Measurements from ENCODE around the gene D2HGDH.
"Not testable (repeated sequence)": the region's sequence is repeated elsewhere in the genome, so short reads cannot be mapped to it uniquely, and the experiment has no call there.

The D2HGDH gene

DNA sequence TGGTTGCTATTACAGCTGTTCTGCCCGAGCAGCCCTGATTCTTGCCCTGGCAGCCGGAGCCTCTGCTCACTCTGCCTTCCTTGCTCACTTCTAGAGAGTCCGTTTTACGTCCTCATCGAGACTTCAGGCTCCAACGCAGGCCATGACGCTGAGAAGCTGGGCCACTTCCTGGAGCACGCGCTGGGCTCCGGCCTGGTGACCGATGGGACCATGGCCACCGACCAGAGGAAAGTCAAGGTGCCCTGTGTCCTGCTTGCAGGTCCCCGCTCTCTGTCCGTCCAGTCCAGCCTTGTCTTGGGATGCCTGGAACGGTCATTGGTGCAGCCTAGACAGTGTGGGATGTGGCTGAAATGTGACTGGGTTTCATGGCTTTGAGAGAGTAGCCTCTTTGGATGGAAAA lies 16.7 kb downstream of the D2HGDH start:
- no peak for DNase-seq

DNA sequence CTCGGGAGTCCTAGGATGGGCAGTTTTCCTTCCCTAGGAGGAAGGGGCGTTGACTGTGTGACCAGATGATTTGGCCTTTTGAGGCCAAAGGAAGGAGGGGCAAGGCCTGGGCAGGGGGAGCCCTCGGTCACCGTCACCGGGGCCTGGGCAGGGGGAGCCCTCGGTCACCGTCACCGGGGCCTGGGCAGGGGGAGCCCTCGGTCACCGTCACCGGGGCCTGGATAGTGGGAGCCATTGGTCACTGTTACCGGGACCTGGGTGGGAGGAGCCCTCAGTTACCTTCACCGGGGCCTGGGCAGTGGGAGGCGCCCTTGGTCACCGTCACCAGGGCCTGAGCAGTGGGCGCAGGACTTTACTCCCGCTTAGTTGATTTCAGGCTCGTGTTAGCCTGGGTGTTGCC lies 17.3 kb downstream of the D2HGDH start:
- DNase-seq: no peak

DNA sequence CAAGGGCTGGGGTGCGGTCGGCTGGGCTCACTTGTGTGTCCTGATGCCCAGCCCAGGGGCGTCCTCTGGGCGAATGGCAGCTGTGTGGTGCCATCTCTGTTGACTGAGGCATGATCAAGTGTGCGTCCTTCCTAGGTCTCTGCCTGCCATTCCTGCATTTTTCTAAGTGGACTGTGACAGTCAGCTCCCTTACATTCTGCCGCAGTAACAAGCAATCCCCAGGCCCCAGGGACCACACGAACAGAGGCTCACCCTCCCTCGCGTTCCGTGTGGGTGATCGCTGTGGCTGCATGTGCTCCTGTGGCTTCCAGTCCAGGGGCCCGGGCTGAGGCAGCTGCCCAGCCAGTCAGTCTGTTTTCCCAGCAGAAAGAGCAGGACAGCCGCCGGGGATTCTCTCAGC lies 17.8 kb downstream of the D2HGDH start:
- no peak for DNase-seq

DNA sequence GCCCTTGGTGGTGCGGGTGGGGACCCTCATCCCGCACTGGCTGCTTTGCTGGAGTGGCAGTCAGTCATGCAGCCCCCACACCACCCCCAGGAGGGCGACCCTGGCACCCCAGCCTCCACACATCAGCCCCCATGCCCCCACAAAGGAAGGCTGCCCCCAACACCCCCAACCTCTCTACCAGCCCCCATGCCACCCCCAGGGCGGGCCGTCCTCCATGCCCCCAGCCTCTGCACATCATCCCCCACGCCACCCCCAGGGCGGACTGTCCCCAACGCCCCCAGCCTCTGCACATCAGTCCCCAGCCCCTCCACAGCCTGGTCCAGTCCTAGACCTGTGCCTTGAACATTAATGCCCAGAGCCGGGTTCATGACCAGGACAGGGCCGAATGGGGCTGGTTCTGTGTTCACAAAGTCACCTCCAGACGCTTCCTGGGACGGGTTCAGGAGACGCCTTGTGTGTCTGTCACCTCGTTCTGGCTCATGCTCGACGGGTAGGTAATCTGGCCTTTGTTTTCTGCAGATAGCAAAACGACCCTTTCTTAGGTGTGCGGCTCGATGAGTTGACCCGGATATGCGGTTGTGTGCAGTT lies 18.4 kb downstream of the D2HGDH start:
- DNase-seq: no peak

DNA sequence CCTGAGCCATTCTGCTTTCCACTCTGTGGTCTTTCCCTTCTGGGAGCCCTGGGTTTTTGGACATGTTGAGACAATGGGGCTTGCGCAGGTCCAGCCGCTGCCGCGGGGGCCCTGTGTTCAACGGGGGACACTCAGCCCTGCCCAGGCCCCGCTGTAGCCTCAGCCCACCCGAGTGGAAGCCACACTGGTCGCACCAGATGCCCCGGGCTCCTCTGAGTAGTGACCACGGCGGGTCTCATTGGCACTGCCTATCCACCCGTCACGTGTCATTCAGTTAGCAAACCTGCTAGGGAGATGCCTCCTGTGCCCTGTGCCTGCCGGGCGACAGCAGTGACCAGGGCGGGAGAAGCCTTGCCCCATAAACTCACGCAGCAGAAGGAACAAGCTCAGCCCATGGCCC lies 19.1 kb downstream of the D2HGDH start:
- DNase-seq: no peak

DNA sequence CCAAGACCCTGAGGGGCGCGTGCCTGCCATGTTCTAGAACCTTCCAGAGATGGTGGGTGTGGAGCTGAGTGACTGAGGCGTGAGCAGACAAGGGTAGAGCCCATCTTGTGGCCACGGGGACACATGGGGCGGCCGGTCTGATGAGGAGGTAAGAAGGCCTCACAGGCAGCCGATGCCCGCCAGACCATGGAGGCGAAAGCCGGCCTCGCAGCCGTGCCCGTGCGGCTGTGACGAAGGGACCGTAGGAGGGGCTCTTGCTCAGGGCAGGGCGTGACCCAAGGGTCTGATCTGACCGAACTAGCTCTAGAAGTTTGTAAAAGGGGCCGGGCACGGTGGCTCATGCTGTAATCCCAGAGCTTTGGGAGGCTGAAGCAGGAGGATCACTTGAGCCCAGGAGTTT lies 19.6 kb downstream of the D2HGDH start:
- DNase-seq: no peak

DNA sequence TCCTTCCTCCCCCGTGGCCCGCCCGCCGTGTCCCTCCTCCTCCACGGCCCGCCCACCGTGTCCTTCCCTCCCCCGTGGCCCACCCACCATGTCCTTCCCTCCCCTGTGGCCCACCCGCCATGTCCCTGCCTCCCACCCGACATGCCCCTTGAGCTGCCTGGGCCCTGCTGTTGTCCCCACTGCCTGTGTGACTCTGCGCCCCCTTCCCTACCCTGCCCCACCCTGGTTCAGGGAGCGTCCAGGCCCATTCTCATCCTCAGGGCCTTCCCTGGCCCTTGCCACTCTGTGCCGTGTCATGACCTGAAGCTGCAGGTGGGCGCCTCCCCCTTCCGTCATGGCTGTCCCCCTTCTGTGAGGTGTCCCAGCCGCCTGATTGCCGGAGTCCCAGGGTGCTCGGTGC lies 20.7 kb downstream of the D2HGDH start:
- DNase-seq: no peak

DNA sequence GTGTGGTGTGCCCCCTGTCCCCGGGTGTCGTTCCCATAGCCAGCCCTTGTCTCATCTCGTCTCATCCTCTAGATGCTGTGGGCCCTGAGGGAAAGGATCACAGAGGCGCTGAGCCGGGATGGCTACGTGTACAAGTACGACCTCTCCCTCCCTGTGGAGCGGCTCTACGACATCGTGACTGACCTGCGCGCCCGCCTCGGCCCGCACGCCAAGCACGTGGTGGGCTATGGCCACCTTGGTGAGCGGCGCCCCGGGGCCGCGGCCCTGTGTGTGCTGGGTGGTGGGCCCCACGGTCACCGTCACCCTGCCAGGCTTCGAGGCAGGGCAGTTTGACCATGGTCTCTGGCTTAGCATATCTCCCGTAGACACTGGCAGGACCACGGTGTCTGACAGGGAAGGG lies 21.3 kb downstream of the D2HGDH start:
- DNase-seq: no peak

DNA sequence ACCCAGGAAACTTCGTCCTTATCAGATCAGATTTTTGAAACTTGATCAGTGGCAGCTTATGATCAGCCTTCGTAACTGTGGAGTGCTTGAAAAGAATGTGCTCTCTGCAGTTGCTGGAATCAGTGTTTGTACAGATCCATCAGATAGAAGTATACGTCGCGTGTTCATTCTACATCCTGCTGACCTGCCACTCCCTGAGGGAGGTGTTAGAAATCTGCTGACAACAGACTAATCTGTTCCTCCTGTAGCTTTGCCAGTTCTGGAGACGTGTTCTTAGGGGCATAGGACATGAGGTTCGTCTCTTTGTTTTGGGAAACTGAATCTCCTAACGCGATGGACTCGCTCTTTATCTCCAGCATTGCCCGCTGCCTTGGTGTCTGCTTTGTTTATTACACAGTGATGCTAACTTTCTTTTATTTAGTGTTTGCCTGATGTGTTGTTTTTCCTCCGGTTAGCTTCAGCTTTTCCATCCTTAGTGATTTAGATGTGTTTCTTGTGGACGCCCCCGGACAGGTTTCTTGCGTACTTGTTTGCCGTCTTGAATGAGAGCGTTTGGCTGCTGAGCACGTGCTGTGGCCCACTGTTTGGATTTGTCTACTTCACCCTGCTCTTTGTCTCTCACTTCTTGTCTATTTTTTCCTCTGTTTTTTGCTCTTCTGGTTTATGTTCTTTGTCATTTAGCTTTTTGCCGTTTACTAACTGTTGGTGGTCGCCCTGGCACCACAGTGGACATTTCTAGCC lies 24.8 kb downstream of the D2HGDH start:
- no peak for DNase-seq

DNA sequence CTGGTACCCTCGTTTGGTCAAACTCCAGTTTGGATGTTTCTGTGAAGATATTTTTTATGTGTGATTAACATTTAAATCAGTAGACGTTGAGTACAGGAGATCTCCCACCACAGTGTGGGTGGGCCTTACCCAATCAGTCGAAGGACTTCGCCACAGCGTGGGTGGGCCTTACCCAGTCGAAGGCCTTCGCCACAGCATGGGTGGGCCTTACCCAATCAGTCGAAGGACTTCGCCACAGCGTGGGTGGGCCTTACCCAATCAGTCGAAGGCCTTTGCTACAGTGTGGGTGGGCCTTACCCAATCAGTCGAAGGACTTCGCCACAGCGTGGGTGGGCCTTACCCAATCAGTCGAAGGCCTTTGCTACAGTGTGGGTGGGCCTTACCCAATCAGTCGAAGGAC lies 25.5 kb downstream of the D2HGDH start:
- not testable (repeated sequence) for DNase-seq

DNA sequence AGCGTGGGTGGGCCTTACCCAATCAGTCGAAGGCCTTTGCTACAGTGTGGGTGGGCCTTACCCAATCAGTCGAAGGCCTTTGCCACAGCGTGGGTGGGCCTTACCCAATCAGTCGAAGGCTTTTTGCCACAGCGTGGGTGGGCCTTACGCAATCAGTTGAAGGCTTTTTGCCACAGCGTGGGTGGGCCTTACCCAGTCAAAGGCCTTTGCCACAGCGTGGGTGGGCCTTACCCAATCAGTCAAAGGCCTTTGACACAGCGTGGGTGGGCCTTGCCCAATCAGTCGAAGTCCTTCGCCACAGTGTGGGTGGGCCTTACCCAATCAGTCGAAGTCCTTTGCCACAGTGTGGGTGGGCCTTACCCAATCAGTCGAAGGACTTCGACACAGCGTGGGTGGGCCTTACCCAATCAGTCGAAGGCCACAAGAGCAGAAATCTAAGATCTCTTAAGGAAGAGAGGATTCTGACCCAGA lies 25.9 kb downstream of the D2HGDH start:
- DNase-seq: no peak

DNA sequence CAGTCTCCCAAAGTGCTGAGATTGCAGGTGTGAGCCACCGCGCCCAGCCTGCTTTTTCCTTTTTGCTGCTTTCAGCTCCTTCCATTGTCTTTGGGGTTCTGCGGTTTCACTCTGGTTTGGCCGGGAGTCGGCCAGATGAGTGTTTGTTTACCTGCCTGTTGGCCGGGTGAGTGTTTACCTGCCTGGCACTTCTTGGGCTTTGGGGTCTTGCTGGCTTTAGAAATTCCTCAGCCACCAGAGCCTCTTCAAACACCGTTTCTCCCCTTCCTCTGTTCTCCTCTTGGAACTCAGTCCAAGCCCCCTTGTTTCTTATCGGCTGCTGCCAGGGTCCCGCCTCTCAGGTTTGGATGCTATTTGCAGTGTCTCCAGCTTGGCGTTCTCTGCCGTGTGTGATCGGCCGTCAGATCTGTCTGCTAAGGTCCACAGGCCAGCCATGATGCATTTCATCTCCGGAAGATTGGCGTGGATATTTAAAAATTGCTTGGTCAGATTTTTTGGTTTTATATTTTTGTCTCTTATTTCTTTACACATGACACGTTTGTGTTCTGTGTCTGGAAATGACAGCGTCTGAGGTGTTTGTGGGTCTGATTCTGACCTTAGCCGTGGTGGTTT lies 28.0 kb downstream of the D2HGDH start:
- no peak for DNase-seq

DNA sequence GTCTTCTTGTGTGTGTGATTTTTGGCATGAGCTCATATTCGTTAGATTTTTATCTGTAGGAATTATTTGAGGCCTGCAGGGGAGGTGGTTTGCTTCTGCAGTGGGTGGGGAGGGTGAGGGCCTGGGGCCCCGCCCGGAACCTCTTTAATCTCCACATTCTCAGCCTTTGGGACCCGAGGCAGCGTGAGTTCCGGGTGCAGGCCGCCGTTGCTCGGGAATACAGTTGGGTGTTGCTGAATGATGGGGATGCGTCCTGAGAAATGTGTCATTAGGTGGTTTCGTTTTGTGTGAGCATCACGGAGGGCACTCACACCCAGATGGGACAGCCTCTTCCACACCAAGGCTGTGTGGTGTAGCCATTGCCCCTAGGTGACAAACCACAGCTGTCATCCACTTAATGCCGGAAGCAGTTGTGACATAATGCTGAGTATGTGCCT lies 28.5 kb downstream of the D2HGDH start:
- DNase-seq: no peak

DNA sequence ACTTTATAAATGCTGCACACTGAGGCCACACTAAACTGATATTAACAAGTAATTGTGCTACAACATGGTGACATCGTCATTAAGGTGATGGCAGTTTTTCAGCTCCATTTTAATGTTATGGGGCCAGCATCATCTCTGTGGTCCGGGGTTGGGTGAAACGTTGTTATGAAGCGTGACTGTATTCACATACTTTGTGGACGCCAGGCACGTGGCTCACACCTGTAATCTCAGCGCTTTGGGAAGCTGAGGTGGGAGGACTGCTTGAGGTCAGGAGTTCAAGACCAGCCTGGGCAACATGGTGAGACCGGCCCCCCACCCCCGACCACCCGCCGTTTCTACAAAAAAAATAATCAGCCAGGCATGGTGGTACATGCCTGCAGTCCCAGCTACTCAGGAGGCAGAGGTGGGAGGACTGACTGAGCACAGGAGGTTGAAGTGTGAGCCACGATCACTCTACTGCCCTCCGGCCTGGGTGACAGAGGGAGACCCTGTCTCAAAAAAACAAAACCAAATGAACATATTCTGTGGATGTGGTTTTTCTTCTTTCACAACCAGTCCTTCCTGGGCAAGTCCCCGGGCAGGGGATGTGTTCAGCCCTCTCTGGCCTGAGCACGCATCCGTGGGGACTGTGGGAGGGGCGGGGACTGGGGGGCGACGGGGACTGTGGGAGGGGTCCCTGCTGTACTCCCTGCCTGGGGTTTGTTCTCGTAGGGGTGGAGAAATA lies 29.3 kb downstream of the D2HGDH start:
- no peak for DNase-seq

DNA sequence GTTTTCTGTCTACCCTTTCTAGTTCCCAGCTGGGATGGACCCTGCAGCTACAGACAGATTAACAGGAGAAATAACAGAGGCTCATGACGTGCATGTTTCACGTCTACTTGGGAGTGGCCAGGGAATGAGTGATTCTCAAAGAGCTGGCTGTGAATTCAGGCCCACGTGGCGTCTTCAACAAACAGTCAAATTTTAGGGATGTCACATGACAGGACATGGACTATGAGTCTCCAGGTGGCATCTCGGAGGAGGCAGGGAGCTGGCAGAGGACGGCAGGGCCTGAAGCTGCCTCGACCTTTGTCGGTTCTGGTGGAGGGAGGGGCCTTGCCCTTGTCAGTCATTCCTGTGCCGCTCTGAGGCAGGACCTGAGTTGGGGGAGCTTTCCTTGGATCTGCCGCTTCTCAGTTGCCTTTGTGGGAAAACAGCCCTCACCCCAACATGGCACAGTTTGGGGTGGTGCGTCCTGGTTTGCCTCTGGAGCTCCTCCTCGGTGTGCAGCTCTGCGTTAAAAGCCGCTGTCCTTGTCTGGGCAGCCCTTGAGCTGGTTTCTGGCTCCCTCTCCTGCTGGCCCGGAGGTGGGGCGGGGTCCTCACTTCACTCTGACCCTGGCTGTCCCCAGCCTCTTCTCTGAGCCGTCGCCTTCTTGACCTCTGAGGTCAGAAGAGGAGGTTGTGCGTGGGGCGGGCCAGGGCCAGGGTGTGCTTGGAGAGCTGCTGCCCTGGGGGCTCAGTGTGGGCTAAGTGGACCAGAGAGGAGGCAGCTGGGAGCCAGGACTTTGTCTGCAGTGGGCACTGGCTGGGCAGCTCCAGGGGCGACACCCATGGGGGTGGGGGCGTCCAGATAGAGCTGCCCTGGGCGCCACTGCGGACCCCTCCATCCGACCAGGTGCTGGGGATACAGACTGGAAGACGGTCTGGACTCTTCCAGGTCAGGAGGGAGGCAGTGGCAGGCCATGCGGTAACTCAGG lies 30.1 kb downstream of the D2HGDH start:
- DNase-seq: no peak

DNA sequence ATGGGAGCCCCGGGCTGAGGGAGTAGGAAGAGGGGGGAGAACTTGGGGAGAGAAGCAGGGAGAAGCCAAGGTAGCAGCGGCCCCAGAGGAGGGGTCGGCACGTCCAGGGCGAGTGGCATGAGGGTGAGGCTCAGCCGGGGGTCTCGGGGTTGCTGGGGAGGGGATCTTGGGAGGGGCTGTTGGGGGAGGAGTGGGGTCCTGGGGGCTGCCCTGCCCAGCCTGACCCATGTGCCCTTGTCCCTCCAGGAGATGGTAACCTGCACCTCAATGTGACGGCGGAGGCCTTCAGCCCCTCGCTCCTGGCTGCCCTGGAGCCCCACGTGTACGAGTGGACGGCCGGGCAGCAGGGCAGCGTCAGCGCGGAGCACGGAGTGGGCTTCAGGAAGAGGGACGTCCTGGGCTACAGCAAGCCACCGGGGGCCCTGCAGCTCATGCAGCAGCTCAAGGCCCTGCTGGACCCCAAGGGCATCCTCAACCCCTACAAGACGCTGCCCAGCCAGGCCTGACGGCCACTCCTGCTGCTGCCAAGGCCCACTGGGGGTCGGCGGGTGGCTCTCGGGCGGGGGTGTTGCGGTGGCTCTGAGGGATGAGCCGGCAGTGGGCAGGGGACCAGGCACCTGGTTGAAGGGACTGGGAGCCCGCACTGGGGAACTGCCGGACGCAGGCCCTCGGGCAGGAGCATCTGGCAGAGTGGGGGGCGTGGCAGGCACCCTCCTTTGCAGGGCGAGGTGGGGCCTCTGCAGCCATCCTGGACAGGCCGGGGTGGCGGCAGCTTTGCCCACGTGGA lies 33.2 kb downstream of the D2HGDH start:
- DNase-seq: no peak

DNA sequence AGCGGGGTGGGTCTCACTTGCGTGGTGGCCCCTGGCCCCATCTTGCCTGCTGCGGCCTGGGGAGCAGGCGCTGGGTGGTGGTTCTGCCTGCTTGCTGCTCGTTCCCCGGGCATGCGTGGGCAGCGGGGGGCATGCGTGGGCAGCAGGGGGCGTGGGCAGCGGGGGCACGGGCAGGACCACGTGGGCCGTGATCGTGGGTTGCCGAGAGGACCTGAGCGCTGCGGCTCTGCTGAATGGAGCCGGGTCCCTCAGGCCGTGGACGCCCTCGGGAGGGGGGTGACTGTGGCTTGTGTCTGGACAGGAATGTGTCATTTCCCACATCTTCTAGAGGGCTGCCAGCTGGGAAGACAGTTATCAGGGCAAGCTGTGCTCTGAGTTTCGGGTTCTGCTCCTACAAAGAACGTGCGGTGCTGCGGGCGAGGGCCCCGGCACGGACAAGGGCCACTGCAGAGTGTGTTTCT lies 33.9 kb downstream of the D2HGDH start:
- DNase-seq: no peak

DNA sequence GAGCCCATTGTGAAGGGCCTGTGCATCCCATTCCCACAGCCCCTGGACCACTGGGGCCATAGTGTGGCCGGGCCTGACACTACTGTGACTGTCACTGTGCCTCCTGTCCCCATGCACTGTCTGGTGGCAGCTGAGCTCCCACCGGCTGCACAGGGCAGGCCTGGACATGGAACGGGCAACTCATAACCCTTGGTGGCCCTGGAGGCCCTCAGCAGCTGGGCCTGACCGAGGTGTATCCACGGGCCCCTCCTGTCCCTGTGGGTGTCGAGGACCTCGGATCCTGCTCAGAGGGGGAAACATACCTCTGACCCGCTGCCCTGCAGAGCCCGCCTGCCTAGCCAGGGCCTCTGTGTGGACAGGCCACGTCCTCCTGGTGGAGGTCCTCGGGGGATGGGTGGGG lies 34.4 kb downstream of the D2HGDH start:
- DNase-seq: no peak

DNA sequence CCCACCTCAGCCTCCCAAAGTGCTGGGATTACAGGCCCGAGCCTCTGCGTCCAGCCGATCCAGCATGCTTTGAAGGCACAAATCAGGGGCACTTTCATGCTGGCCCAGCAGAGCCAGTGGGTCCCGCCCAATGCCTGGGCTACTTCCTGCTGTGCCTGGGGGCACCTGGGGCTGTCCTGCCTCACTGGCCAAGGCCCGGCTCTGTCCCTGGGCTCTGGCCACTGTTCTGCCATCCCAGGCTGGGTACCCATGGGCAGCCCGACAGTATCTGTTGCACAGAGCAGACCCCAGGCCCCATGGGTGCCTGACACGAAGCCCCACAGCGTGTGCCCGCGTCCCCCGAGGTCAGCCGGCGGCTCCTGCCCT lies 35.4 kb downstream of the D2HGDH start:
- DNase-seq: no peak

DNA sequence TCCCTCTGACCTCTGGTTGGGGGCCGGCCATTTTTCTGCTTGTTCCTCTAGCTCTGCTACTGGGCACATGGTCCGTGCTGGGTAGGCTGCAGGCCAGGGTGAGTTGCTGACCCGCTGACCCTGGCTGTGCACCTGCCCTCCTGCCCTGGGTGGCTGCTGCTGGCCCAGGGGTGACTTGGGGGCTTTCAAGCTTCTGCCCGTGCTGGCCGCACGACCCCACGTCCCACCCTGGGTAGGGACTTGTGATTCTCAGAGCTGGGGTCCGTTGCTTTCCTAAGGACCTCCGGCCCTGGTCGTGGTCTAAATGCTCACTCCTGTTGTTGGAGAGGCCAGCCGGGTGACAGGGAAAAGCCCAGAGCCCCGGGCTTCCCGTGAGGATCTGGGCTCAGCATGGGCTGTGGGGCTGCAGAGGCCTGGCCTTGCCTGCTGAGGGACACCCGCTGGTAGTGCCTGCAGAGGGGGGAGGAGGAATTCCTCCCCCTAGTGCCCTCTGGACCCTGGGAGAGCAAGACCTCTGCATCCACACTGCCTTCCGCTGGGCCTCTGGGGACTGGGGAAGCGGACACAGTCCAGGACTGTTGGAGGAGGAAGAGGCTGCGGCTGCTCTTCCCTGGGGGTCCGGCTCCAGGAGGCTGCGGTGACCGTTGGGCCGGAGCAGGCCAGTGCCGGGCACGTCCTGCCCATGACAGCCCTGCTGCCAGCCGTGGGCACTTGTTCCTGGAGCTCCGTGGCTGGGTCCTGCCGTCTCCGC lies 35.9 kb downstream of the D2HGDH start:
- no peak for DNase-seq

DNA sequence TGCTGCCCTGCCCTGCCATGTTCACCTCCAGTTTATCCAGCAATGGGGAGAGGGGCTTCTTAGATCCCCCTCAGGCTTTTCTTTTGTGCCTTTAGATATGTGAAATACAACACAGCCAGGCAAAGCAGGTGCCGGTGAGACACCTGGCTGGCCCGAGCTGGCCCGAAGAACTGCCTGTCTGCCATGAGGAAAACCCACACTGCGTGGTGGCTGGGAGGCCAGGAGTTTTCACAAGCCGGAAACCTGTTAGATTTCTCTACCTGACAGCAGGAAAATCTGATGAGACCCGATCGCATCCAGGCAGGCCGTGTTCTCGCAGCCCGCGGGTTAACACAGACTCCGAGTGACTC lies 36.5 kb downstream of the D2HGDH start:
- DNase-seq: no peak
